CD4-positive, alpha-beta T cell treated with Interferon alpha-2 for 1 hour (primary cell): ENCODE results near the gene GDF9.

Source experiments
- DNase-seq, 2 donors: peaks; one replicate each; pipeline ENCODE4 v3.0.0-alpha.2; 2020 to 2022

GDF9 gene, protein sequence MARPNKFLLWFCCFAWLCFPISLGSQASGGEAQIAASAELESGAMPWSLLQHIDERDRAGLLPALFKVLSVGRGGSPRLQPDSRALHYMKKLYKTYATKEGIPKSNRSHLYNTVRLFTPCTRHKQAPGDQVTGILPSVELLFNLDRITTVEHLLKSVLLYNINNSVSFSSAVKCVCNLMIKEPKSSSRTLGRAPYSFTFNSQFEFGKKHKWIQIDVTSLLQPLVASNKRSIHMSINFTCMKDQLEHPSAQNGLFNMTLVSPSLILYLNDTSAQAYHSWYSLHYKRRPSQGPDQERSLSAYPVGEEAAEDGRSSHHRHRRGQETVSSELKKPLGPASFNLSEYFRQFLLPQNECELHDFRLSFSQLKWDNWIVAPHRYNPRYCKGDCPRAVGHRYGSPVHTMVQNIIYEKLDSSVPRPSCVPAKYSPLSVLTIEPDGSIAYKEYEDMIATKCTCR

DNA sequence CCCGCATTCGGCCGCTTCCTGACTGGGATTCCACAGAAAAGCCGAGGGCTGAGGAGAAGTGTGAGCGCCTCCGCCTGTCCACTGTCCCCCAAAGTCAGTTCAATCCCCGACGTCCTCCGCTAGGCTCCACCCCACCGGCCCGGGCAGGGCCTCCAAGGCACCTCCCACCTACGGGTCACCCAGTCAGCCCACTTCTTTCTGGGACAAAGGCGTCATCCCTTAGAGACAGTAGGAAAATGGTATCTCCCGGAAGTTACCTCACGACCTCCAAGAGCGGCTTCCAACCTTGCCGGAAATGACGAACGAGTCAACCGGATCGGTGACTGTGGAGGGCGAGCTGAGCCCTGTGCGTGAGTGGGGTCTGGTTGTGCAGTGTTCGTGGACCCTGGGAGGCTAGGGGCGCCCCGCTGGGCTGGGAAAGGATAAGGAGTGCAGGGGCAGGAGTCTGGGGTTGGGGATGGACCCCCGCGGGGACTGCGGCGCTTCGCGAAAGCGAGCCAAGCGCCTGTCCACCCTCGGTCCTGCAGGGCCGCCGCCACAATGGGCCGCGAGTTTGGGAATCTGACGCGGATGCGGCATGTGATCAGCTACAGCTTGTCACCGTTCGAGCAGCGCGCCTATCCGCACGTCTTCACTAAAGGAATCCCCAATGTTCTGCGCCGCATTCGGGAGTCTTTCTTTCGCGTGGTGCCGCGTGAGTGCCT is at the start of gene GDF9, which contains the start of gene UQCRQ:
Gene GDF9 (minus strand): TSS at position 128 of the 704 bp plus-strand sequence. CDS start 1,936 bp downstream, outside the sequence.
Gene UQCRQ (plus strand): TSS at position 301 of the 704 bp plus-strand sequence. CDS start 240 bp downstream, at position 541.
- peak; percentile 97 to 98 for DNase-seq

DNA sequence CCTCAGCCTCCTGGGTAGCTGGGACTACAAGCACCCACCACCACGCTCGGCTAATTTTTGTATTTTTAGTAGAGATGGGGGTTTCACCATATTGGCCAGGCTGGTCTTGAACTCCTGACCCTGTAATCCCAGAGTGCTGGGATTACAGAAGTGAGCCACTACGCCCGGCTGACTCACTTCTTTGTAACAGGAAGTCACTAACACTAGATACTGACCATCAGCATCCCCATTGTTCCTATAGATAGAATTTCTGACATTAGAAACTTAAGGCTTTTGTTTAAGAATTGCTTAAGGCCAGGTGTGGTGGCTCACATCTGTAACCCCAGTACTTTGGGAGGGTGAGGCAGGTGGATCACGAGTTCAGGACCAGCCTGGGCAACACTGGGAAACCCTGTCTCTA is 49.4 kb upstream of the GDF9 start:
- DNase-seq = no peak

DNA sequence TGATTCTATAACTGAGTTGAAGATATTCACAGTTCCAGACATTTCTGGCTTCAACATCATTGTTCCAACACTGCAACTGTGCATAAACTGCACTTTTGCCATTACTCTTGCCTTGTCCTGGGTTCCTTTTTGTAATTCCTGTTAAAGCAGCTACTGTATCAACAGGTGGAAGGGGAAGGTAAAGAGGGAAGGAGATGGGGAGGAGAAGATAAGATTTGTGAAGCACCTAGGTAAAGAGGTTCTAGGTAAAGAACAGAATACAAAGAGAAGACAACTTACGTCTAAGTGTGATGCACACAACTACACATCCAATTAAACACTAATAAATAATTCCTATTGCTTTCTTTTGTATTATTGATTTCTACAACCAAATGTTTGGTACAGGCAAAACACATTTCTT is 43.4 kb upstream of the GDF9 start:
- DNase-seq = no peak

DNA sequence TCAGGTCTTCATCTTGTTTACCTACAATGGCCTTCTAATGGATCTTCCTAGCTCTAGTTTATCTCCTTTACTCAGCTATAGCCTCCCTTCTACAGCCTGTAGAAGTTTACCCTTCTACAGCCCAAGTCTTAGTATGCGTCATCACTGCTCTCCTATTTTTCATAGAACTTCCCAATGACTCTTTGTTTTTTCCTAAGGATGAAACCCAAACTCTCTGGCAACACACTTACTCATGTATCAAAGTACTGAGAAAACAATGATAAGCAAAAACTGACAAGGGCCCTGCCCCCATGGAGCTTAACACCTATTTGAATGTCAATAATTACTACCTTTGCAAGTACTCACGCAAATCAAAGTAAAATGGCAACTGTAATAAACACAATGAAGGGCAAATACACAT is 40.9 kb upstream of the GDF9 start:
- DNase-seq = no peak

DNA sequence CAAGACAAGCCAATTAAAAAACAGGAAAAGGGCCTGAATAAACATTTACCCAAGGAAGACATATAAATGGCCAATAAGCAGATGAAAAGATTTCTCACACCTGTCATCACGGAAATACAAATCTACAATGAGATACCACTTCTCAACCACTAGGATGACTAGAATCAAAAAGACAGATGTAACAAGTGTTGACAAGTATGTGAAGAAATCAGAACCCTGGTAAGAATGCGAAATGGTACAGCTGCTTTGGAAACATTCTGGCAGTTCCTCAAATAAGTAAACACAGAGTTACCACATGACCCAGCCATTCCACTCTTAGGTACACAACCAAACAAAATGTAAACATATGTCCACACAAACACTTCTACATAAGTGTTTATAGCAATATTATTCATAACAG is 39.7 kb upstream of the GDF9 start:
- DNase-seq = no peak

DNA sequence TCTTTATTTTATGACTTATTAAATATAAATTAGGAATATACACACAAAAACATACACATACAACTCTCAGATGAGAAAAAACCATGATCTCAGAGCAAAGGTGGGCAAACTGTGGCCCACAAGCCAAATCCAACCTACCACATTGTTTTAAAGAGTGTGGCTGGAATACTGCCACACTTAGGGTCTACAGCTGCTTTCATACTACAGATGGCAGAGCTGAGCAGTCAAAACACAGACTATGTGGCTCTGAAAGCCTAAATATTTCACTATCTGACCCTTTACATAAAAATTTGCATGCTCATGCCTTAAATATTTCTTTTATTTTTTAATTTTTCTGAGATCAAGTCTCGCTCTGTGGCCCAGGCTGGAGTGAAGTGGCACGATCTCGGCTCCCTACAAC is 35.5 kb upstream of the GDF9 start:
- DNase-seq = no peak

DNA sequence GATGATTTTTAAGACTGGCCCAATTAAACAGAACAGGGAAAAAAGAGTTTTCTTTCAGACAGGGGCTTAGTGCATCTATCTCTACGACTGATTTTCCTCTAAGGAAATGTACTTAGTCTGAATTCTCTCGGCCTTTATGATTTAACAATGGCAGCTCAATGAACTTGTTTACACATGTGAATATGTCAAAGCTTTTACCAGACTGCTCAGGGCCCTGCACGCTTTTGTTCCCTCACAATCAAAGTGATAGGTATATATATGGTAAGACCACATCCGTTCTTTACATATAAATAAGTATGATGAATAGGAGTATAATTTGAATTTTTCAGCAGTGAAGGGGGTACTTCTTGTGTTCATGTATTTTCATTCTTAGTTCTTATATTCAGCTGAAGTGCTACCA is 34.8 kb upstream of the GDF9 start:
- no peak for DNase-seq

DNA sequence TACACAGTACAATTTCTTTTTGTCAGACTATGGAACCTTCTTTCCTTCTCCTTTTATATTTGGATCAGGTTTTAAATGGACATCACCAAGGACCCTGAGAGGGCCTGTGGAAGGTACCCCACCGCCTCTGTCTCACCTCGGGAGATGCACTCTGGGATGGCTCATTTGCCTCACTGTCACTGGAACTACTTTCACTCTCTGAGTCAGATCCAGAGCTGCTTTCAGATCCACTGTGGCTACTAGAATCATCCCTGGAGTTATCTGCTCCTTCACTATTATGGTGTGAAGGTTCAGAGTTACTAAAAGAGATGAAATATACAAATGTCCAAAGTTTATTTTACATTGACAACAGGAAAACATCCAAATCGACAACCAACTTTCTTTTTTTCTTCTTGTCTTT is 31.8 kb upstream of the GDF9 start:
- DNase-seq = no peak

DNA sequence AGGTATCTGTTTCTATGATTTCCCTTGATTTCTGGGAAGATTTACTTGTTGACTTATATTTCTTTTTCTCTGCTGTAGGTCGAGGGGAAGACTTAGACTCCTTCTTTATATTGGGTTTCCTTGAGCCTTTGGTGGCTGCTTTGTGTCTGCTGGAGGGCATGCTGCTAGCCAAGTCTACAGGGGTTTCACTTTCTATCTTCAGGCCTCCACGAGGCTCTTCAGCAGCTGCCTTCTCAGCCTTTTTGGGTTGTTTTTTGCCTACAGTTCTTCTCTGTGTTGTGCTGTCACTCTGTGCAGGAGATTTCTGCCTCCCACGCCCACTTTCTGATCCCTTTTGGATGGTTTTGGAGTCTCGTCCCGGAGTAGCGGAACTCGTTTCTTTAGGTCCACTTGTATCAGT is 30.4 kb upstream of the GDF9 start:
- DNase-seq = no peak

DNA sequence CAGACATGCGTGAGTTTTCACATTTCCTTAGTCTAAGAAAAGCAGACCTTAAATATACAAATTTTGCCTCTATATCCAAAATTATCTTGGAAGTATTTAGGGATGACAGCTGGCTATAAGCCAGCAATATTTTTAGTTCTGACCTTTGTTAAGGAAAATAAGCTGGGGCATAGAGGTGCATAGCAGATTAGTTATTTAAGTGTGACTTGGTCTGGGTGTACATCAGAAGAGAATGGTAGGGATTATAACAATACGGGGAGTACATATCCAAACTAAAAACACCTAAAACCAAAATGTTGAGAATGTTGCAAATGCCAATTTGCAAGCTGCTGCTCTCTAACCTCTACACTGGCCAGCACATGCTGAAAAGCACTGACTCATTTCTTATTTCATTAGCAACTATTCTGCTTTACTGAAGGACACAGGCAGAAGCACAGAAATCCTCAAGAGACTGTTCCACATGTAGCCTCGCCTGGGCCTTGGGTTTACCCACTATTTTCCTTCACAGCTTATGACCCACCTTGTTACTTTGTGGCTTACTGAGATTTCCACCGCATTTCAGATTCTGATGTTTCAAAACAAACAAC is 29.5 kb upstream of the GDF9 start:
- no peak for DNase-seq

DNA sequence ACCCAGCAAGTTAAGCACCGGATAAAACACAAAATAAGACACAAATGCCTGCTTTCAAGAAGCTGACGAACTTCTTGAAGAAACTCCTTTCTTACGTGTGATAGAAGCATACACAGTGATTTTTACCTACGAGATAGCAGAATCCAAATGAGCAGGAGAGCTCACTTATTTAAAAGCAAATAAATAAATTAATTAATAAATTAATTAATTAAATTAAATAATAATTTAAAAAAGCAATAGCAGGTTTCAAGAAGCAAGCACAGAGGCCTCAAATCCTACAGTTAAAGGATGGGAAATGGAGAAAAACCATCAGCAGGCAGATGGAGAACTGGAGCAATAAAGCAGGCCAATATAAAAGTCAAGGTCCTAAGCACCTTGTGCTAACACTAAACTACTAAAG is 24.5 kb upstream of the GDF9 start:
- no peak for DNase-seq

DNA sequence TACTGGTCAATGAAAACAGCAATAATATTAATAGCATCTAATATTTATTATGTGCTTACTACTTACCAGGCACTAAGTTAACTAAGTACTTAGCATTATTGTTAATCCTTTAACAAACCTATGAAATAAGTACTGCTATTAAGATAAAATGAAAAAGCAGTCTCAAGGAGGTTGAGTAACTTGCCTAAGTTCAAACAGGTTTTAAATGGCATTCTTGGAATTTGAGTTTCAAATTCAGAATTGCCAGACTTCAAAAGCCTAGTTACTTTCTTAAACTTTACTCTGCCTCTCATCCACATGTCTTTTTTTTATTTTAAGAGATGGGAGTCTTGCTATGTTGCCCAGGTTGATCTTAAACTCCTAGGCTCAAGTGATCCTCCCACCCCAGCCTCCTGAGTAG is 23.2 kb upstream of the GDF9 start:
- DNase-seq = no peak

DNA sequence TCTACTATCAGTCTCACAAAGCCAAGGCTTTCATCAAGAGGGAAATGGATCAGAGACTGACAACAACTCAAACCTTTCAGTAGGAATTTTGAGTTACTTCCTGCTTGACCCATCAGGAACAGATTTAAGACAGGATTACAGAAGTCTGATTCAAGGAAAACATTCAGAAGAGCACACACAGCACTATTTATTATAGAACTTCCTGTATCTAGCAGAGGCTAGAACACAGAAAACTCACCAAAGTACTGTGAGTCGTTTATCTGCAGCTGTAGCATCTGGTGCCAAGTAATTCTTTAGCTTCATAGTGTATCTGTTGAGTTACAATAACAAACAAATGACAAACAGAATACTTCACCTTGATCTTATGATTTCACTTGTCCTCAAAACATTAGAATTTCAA is 21.0 kb upstream of the GDF9 start:
- no peak for DNase-seq

DNA sequence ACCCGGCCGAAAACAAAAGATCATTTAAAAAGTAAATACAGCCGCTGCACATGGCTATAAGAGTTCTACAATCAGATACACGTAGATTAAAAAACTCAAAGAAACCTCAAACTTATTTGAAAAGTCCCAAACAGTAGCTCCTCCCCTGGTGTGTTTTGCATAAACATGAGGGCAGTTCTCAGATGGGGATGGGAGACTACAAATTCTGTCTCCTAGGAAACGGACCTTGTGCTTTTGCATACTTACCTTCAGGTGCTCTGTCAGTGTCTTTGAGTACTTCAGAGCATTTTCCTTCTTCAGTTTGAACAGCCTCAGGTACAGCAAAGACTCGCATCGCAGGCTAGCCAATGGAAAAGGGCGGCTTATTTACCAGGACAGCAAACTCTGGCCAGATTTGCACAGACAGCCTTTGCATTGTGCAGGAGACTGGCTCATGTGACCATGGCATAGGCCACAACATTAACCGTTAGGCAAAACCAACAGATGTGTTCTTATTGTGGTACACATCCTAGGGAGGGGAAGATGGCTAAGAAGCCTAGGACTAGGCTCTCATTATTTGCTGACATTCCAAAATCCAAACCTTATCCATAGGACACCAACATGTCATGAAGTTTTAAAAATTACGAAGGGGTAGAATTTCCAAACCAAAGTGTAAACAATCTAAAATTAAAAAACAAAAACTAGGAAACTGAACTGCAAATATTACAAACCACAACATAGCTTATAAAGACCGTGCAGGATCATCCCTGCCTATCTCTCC is 20.0 kb upstream of the GDF9 start:
- no peak for DNase-seq

DNA sequence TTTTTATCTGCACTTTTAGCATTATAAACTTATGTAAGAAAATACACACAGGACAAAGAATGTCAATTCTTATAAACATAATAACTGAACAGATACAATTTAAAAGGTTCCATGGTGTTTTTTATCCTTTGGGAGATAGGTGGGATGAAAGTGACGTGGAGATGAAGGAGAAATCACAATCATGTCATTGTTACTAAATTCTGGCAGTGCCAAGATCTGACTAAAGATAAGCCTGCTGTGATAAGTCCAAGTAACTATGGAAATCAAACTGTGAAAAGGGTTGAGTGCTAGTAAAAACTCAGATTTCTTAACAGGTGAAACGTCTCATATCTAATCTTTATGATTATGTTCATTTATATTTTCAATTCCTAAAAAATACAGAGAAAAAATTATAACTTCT is 18.3 kb upstream of the GDF9 start:
- no peak for DNase-seq

DNA sequence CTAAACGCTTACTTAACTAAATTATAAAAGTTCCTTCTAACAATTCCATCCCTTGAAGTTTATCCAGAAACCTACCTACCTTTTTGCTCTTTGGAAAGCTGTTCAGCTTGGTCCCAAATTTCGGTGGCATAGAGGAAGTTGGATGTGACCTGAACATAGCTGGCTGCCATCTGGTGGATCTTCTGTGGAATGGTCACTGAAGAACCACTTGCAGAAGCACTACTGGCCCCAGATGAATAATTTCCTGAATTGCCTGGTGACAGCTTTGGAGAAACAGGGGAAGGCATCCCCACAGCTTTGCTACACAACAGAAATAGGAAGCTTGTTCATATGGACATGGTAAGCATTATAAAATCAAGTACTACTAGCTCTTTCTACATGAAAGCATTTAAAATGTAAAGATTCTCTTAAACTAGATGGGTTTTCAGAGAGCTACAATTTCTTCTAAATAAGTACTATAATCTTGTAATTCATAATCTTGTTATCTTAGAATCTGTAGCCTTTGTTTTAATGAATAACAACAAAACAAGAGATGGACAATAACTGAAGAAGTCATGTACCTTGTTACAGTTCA is 17.1 kb upstream of the GDF9 start:
- peak; percentile 49 to 50 for DNase-seq

DNA sequence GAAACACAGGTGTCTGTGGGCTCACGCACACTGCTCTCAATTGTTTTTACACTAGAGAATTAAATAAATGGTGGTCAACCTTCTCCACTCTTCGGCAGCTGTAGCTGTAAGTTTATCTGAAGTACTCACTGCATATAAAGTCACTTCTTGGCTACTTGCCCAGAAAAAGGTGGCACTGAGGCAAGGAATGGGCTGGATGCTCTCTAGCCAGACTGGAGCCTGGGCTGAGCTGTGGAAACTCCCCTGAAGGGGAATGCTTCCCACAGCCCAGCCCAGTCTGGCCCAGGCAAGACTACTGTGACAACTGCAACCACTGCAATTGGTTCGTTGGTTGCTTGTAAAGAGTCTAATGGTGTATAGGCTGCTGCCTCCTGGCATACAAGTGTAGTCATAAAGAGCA is 11.7 kb upstream of the GDF9 start:
- no peak for DNase-seq

DNA sequence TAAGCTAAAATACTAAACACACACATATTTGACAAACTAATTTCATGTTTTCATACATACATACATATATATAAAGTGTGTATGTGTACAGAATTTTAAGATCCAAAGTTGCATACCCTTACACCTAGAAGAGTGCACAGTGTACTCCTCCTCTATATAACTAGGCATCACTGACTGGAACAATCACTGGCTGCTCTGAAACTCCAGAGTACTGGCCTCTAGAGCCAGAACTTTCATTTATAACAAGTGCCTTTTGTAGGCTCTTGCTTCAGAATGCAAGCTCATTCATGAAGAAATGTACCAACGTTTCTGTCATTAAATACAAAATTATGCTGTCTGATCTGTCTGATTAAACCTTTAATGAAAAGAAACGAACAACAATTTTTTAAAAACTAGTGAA is 11.2 kb upstream of the GDF9 start:
- no peak for DNase-seq

DNA sequence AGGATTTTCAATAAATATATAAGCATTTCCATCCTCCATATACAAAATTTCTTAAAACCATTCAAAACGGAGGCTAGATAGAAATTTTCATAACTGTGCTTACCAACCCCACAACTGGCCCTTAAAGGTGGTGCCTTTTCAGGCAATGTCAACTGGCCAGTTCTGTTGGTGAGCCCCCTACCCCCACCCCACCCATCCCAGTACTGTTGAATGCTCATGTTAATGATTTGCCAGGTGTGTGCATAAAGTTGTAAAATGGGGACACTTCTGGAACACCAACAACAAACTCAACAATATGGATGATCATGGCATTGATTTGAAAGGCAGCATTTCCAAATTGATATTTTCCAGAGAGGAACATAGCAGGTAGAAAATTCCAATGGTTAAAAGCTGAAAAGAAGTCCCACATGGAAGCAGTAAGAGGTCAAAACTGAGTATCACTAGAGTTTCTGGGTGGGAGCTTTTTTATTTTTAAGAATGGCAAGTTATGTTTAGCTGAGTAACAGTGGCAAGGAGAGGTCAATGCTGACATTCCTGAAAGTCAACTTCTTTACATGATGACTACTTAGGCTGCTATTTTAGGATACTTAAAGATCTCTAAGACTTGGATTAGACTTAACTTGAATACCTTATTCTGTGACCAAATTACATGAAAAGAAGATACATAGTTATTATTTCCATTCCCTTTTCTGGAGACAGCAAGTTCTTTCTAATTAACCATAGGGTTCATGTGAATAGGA is 9.9 kb upstream of the GDF9 start:
- DNase-seq = no peak

DNA sequence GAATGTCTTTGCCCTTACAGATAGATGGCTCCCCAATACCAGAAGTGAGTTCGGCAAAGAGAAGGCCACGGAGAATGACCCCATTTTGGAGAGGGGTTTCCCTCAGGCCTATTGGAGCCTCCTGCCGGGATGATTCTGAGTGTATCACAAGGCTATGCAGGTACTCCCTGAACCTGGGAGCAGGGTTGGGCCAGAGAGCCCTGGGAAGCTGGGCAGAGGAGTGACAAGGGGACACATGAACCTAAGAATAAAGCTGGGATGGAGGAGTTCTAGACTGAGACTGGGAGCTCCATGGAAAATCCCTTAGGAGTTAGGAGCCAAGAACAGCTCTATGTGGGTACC is 7.6 kb upstream of the GDF9 start:
- no peak for DNase-seq

DNA sequence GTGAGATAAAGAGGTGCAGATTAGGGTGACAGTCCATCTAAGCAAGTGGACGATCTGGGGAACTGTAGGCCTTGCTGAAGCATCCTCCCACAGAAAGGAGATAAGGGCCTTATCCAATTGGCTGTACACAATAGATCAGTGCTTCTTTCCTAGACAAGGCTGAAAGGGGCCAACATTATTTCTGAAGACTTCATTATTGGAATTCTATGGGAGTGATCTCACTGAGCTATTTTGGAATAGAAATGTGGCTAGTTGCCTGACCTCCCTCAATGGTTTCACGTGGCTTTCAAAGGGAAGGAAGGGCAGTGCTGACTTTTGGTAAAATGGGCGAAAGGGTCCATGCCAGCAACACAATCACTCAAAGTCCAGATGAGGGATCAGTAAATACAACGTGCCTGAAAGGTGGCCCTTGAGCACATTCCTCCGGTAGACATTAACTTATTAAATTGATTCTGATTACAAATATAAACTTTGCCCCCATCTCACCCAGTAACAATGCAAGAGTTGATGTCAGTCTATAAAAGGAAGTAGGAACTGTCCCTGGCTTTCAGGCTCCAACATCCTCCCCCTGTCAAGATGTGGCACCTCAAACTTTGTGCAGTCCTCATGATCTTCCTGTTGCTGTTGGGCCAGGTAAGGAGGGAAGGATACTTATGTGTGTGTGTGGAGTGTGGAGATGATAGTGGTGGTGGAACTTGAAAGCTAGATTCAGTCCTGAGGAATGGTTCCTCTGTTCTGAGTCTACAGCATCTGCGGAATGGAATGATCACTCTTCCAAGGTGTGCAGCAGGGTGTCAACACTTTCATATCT is 7.1 kb upstream of the GDF9 start, which contains the start of gene LEAP2:
Gene LEAP2 (plus strand): TSS at position 550 of the 811 bp plus-strand sequence. CDS start 27 bp downstream, at position 577.
- no peak for DNase-seq
